ENCODE measurements around the gene PDLIM5.
A peak's percentile ranks its signal among the peaks of the same experiment; 100 is the strongest.

Gene PDLIM5

GRCh38 chr4:94700298-94700697 is 248.6 kb downstream of the PDLIM5 start:
- DNase-seq (ENCODE audit: low read depth): no peak

GRCh38 chr4:94701631-94702300 is 250.0 kb downstream of the PDLIM5 start:
- no peak for DNase-seq (ENCODE audit: low read depth)

GRCh38 chr4:94711635-94712034 is 259.9 kb downstream of the PDLIM5 start:
- DNase-seq (ENCODE audit: low read depth): no peak

DNA sequence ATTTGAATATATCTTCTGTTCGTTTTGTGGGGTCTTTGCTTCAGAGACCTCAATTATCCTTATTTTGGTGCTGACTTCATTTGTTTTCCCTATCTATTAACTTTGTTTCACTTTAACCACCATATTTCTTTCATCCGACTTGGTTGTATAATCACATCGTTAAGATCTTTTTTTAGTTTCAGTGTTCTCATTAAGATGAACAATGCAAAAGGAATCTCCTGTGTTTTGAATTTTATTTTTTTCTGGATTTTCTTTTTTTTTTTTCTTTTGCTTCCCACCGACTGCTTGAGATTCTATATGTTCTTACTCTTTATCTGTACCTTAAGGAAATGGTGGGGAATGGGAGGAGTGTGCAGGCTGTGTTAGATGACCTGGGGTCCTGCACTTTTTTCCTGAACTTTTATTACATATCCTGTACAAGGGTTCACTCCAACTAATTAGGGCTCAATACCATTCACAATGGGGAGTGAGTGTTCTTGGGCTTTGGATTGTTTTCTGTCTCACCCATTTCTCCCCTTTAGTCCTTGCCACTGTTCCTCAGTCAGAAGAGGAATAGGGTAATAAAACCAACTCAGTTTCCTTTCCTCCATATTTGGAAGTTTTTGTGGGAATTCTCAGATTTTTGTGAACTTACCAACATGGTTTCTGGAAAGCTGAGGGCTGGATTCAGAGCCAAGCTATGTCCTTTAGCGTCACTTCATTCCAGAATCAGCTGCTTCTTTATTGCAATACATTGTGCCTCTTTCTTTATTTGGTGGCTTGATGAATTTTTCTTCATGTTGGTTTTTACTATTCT is 262.8 kb downstream of the PDLIM5 start:
- DNase-seq (ENCODE audit: low read depth): peak; percentile 86

DNA sequence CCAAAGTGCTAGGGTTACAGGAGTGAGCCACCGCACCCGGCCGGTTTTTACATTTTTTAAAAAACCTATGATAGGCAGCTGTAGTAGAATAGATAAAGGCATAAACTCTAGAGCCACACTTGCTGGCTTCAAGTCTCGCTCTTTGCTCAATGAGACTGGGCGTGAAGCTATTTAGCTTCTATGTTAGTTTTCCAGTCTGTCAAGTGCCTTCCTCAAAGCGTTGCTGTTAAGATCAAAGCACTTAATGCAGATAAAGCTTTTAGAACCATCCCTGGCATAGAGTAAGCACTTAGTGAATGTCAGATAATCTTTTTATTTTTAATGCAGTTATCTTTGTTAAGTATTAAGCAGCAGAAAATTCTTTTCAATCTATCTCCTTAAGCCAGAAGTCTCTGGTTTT is 264.0 kb downstream of the PDLIM5 start:
- no peak for DNase-seq (ENCODE audit: low read depth)

Measured in stromal cell of bone marrow (primary cell).